Psoas muscle (tissue), 8 donors: ENCODE data around the gene SOCS6. TPM values are rescaled to one million over a fixed set of nuclear protein-coding genes. Genes with fewer than 3 reads are reported as not detected.

ENCODE experiments used
- ATAC-seq, 4 donors: fragments of 200-7000 bp; cut with Tn5 transposase; one replicate each; pipeline ENCODE4 v1.9.1; 2020; ENCODE audit warnings: moderate library complexity in 3 of 4, mild to moderate bottlenecking in 2 of 4
- DNase-seq, 2 donors: peaks; one replicate each; pipeline ENCODE4 v3.0.0-alpha.2; 2020
- H3K27ac ChIP-seq: fragments of 200-600 bp; one replicate; pipeline ENCODE4 v1.8.0; 2022
- H3K27me3 ChIP-seq, 3 donors: fragments of 200-600 bp in 1 of 3; one replicate each; pipeline versions ENCODE4 v1.6.1 to v1.8.0; 2013 to 2022; ENCODE audit warnings: low read length in 2 of 3, mild to moderate bottlenecking in 2 of 3, moderate library complexity in 1 of 3; ENCODE audit not compliant: insufficient read depth in 3 of 3
- H3K36me3 ChIP-seq, 2 donors: fragments of 200-600 bp in 1 of 2; one replicate each; pipeline versions ENCODE4 v1.6.1 to v1.8.0; 2013 to 2022; ENCODE audit warnings: low read depth in 1 of 2, mild to moderate bottlenecking in 1 of 2, moderate library complexity in 1 of 2; ENCODE audit not compliant: insufficient read depth in 1 of 2
- H3K4me1 ChIP-seq: fragments of 200-600 bp; one replicate; pipeline ENCODE4 v1.8.0; 2022
- H3K4me3 ChIP-seq: fragments of 200-600 bp; one replicate; pipeline ENCODE4 v1.8.0; 2022; ENCODE audit warnings: mild to moderate bottlenecking
- H3K9me3 ChIP-seq: fragments of 200-600 bp; one replicate; pipeline ENCODE4 v1.8.0; 2022
- WGBS, 3 donors: extraction: QIAGEN DNeasy Blood & Tissue Kit; methylation state at CpG; one replicate each; pipeline versions ENCODE4 v1.1.6 to v1.1.7; 2013; 5-methylcytosine and 5-hydroxymethylcytosine counted together
- intact Hi-C, 2 donors: fragments of 100-400 bp; cut with DNase I; formaldehyde crosslinking; loops; one replicate each; pipeline versions ENCODE4 v1.11.0 to v1.14.2; 2022
- polyA plus RNA-seq, 3 donors: library from polyadenylated mRNA; stranded (reverse); fragments of 200-250 nt; gene quantifications; one replicate each; pipeline ENCODE4 v1.2.3, GENCODE V29; 2013
- total RNA-seq, 4 donors: library from RNA; stranded (reverse); fragmentation: NEBNext Ultra II Directional in 2 of 4; extraction: Animal tissue kit (Norgen Biotek cat#: 25700) in 2 of 4; gene quantifications; one replicate each; pipeline versions ENCODE4 v1.2.1 to v1.2.4, GENCODE V29; 2021 to 2023
- TF ChIP-seq, protein P1 (sequence below): fragments of 200-600 bp; IDR thresholded peaks from one replicate; pipeline ENCODE4 v1.8.0; 2022; ENCODE audit warnings: antibody characterized with exemption
- donor health status: healthy with polysubstance abuse.
- donor health status: DM: no; HTN: no; CAD: no; lungs with moderate emphysema.
- donor health status: Bipolar disorder and iron deficiency.
- donor health status: healthy.
- donor health status: DM: yes; HTN: yes; CAD: no.
- donor health status: DM: no; HTN: no; CAD: no.
- donor health status: DM: no; HTN: no; CAD: no.
- donor health status: DM: yes; HTN: yes; CAD: no.

SOCS6 gene
- total and polyA plus RNA-seq, 7 donors: 7.3 to 30.2 (median 19.1) TPM

DNA sequence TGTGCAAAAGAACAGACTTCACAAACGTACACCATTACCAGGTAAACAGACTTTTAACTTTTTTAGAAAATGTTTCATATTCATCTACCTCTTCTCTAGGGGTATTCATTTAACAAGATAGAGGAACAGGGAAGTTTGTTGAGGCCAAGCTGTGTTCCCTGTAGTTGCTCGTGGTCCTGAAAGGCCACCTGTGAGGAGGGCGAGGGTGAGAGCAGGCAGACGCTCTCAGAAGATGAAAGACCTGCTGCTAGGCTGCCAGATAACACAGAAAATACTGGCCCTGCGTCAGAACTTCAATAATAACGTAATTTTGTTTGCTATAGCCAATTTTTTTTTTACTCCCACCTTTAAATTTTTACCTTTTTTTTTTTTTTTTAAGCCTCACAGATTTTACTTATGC lies 42.0 kb downstream of the SOCS6 start:
- Histone ChIP-seq H3K4me1 (peaks cover 14% of the 10 kb centered on the region), H3K9me3 (peaks cover 11% of the 10 kb centered on the region), H3K4me3 (no peak overlapping the region), H3K36me3 (peaks cover 0 to 4% of the 10 kb centered on the region in 2 donors), H3K27me3 (no peaks in the 10 kb centered on the region), H3K27ac (no peak overlapping the region)
- TF ChIP-seq, protein P1, sequence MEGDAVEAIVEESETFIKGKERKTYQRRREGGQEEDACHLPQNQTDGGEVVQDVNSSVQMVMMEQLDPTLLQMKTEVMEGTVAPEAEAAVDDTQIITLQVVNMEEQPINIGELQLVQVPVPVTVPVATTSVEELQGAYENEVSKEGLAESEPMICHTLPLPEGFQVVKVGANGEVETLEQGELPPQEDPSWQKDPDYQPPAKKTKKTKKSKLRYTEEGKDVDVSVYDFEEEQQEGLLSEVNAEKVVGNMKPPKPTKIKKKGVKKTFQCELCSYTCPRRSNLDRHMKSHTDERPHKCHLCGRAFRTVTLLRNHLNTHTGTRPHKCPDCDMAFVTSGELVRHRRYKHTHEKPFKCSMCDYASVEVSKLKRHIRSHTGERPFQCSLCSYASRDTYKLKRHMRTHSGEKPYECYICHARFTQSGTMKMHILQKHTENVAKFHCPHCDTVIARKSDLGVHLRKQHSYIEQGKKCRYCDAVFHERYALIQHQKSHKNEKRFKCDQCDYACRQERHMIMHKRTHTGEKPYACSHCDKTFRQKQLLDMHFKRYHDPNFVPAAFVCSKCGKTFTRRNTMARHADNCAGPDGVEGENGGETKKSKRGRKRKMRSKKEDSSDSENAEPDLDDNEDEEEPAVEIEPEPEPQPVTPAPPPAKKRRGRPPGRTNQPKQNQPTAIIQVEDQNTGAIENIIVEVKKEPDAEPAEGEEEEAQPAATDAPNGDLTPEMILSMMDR: no peak
- 78 to 83% (median 80%) methylated on average over 6 of the region's 6 CpGs for WGBS, 3 donors
- no peak for DNase-seq
- intact Hi-C loops: loop anchor here in 1 of 2 donors (5.0 kb wide), 1 partner anchor 39 kb away; no protein-coding TSS in a partner anchor
- ATAC-seq: no peak

DNA sequence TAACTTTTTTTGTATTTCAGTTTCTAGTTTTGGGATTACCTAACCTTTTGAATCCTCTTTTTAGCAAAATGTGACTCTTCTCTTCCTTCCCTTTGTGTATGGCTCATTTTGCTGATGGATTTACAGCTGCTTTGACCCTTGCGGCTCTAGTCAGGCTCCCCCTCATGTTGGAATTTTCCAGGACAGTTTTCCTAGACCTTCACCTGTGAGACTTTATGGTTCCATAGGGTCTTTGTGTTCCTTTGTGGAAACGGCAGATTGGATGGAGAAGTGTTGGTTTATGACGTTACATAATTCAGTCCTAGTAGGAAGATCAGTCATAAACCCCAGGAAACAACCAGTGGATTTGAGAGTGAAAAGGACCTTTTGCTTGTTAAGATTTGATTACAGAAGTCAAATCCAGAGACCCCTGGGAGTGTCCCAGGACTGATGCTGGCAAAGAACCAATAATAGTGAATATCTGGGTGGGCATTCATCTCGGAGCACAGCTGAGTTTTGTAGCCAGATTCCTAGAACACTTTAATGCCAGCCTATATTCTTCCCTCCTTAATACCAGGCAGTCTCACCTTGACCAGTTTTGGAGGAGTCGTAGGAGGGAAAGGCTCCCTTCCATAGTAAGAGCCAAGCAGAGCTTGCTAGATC lies 42.7 kb downstream of the SOCS6 start:
- no peak overlapping the region for H3K4me3 ChIP-seq
- DNase-seq (no peak), ATAC-seq (no peak)
- H3K36me3 ChIP-seq: no peaks in the 10 kb centered on the region
- intact Hi-C loops: loop anchor here in 1 of 2 donors (5.0 kb wide), 1 partner anchor 39 kb away; no protein-coding TSS in a partner anchor
- H3K27ac ChIP-seq: no peak overlapping the region
- TF ChIP-seq, protein P1: no peak
- no peaks in the 10 kb centered on the region for H3K27me3 ChIP-seq
- 65 to 78% (median 78%) methylated on average over 5 of the region's 5 CpGs for WGBS, 3 donors
- H3K4me1 ChIP-seq: peaks cover 19% of the 10 kb centered on the region
- peaks cover 11% of the 10 kb centered on the region for H3K9me3 ChIP-seq

DNA sequence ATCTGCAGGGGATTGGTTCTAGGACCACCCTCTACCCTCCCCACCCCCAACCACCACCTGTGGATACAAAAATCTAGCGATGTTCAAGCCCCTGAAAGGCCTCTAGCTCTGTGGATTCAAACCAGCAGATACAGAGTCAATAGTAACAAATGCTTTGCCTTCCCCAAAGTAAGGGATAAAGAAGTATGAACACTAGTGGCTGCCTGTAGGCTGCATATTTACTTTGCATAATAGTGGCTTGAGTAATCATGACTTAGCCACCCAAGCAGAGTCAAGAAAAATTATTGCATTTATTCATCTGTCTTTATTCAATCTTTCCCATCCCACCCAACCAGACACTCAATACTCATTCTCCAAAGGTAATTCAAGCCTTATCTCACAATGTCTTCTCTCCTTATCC lies 43.8 kb downstream of the SOCS6 start:
- peaks cover 25% of the 10 kb centered on the region for H3K4me1 ChIP-seq
- DNase-seq (no peak), ATAC-seq (no peak)
- H3K4me3 ChIP-seq: no peak overlapping the region
- intact Hi-C loops: loop anchor here in 1 of 2 donors (5.0 kb wide), 1 partner anchor 40 kb away; no protein-coding TSS in a partner anchor
- TF ChIP-seq, protein P1: no peak
- no peaks in the 10 kb centered on the region for H3K36me3 ChIP-seq
- no peaks in the 10 kb centered on the region for H3K27me3 ChIP-seq
- peaks cover 11% of the 10 kb centered on the region for H3K9me3 ChIP-seq
- no peak overlapping the region for H3K27ac ChIP-seq
- 93 to 100% (median 97%) methylated on average over 1 of the region's 1 CpG for WGBS, 3 donors

DNA sequence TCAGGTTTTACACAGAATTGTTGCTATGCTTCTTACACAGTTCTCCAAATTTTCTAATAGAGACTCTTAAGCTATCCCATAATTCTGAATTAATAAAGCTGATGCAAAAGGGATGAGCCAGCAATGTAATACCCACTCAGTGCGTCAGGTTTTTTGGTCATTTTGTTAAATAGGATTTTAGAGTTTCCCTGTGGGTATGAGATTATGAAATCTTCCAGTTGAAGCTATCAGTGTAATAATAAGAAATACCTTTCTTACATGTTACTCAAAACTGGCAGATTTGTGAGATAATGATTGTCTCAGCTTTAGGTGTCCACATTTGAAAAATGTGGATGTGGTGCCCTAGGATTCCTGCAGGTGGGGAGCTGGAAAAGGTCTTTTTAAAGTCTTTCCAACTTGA lies 44.5 kb downstream of the SOCS6 start:
- no peak overlapping the region for H3K4me3 ChIP-seq
- H3K4me1 ChIP-seq: peaks cover 28% of the 10 kb centered on the region
- peak overlapping the region; percentile 58 for H3K27ac ChIP-seq
- TF ChIP-seq, protein P1: no peak
- H3K9me3 ChIP-seq: peaks cover 11% of the 10 kb centered on the region
- intact Hi-C loops: loop anchor here in 1 of 2 donors (5.0 kb wide), 1 partner anchor 41 kb away; no protein-coding TSS in a partner anchor
- WGBS, 3 donors: 97 to 100% (median 98%) methylated on average over 1 of the region's 1 CpG
- DNase-seq (no peak), ATAC-seq (no peak)
- H3K36me3 ChIP-seq: no peaks in the 10 kb centered on the region
- H3K27me3 ChIP-seq: no peaks in the 10 kb centered on the region
